DMS153 treated with DMSO at 0.1 percent for 48 hours (cell line): Measurements from ENCODE around the gene KSR1.

ENCODE experiments used
- DNase-seq: peaks from one replicate; lab custom pipeline; 2025; ENCODE audit not compliant: unreplicated experiment; lab: John Stamatoyannopoulos, UW

Gene KSR1

DNA sequence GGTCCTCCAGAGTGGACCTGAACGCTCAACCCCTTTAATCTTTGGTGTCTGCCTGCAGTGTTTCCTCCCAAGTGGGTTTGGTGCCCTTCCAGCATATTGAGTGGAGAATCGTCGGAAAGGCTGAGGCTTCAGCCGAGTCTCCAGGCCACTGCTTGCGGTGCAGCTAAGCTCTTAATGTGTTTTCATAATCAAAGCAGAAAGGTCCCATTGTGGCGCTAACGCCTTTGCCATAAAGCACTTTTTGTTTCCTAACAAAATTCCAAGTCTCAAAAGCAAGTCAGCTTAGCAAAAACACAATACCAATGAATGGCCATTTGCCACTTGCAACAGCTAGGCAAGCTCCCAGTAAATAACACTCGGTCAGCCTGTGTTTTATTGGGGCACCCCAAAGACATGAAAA lies 57.6 kb downstream of the KSR1 start:
- DNase-seq, result no peak

DNA sequence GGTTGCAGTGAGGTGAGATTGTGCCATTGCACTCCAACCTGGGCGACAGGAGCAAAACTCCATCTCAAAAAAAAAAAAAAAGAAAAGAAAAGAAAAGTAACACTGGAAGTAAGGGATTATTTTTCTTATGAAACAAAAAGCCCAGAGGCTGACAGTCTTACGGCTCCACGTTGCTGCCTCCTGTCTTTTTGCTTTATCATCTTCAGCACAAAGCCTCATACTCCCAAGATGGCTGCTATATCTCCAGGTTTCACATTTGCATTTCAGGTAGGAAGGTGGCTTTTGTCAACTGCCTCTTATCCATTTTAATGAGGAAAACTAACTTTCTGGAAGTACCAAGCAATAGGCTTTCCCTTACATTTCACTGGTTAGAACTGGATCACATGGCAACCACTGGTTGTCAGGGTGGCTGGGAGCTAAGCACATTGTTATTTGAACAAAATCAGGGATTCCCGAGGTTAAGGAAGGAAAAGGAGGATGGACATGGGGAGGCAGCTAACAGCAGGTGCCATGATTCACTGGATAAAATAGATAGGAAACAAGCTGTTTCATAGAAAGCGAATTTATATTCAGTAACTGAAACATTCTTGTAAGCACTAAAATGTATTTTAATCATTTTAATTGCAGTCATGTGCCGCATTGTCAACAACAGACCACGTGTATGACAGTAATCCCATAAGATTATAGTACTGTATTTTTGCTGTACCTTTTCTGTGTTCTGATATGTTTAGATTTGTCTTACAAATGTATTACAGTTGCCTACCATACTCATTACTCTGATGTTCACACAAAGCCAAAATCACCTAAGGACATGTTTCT lies 58.6 kb downstream of the KSR1 start:
- no peak for DNase-seq

DNA sequence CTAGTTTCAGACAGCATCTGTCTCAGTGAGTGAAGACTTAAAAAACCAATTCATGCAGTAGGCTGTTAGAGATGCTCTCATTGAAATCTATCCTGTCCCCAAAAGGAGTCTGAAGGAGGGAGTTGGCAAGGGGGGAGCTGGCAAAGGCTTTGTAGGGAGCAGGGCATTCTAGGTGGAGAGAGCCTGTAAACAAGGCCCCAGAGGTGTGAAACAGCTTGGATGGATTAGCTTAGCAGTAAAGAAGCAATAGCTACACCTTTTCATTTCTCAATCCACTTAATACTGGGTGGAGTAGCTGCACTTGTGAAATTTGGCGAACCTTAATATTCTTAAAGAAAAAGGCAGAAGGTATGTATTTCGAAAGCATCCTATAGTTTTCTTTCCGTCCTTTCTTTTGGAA lies 61.8 kb downstream of the KSR1 start:
- no peak for DNase-seq

DNA sequence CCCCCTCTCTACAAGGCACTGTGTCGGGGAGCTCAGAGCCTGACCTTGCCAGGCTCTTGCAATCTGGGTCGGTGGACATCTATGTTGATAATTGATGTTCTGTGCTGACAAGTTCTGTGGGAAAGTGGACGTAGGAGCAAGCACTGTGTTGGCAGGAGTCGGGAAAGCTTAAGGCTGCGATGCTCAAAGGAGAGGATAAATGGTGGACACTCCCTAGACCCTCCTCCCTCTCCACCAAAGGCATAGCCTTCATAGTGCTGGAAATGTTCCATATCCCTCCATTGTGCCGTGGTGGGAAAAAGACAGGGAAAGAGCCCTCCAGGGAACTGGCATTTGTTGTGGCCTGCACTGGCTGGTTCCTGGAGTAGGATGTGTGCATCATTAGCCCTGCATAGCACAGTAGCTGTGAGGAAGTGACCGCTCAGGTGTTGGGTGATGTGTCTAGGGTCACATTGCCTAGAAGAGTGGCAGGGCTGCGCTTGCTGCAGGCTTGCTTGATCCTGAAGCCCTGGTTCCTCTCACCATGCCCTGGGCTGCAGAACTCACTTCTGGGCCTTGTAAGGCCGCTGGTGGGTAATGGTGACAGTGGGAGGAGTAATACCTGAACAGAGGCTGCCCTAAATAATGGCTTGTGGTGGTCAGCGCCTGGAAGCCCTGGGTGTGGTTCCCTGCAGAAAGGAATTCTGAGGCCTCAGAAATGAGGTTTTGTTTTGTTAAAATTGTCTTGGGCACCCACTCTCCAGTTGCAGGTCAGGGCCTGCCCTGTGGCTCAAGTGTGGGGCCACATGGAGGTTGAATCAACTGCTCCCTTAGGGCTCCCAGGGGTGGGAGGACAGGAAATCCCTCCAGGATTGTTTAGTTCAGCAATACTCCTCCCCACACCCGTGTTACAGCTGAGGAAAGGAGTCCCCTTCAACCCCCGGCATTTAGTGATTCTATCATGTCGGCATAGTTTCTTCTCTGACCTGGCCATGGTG lies 62.6 kb downstream of the KSR1 start:
- DNase-seq, result no peak

DNA sequence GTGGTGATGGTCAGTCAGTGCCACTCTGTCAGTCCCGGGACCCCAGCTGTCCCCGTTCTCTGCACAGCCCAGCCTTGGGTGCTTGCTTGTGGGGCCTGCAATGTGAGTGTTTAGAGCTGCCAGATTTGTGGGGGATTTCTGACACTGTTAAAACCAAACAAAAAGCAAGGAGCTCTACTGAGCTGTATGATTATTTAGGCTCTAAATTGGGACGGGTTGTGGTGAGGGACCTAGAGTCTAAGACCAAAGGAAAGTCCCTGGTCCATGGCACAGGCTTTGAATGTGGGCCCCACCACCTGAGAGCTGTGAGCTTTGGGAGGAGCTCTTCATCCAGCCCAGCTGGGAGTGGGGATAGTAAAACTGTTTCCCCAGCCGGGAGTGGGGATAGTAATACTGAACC lies 63.3 kb downstream of the KSR1 start:
- no peak for DNase-seq

DNA sequence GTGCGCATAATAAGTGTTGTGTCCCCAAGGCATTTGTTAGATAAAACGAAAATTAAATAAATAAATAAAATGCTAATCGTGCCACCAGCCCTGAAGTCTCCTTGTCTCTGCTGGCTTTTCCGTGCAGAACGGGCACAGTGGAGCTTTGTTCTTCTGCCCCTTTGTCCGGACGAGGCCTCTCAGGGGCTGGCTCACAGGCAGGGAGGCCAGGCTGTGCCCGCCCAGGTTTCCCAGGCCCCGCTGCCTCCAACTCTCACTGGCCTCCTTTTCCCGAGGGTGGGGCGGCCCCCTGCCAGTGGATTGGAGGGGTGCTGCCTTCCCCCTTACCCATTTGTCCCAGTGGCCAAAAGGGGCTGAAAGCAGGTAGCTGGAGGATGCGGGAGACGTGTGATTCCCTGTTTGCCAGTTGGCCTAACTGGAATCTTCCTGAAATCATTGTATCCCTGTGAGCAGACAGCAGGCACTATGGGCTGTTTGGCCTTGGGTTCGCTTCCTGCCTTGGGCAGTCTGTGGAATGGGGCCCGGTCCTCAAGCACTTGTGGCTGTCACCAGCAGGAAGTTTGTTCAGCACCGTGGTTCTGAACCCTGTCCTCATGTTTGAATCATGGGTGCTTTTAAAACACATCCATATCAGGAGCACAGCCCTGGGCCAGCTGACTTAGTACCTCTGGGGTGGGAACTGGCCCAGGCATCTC lies 64.4 kb downstream of the KSR1 start:
- DNase-seq, result no peak

DNA sequence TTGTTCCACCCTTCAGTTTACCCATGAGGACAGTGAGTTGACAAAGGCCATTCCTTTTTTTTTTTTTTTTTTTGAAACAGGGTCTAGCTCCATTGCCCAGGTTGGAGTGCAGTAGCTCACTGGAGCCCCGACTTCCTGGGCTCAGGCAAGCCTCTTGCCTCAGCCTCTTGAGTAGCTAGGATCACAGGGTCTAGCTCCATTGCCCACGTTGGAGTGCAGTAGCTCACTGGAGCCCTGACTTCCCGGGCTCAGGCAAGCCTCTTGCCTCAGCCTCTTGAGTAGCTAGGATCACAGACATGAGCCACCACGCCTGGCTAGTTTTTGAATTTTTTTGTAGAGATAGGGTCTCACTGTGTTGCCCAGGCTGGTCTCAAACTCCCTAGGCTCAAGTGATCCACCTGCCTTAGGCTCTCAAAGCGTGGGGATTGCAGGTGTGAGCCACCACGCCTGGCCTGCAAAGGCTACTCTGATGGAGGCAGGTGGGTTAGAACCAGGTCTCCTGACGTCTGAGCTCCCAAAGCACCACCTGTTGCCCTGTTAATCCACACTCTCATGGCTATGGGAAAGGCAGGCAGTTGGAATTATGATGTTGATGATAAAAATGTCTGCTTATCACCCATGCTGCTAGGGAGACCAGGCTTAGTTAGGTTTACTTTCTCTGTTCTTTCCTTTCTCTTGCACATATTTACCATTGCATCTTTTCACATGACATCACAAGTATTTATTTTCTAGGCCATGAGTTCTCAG lies 65.2 kb downstream of the KSR1 start:
- no peak for DNase-seq

DNA sequence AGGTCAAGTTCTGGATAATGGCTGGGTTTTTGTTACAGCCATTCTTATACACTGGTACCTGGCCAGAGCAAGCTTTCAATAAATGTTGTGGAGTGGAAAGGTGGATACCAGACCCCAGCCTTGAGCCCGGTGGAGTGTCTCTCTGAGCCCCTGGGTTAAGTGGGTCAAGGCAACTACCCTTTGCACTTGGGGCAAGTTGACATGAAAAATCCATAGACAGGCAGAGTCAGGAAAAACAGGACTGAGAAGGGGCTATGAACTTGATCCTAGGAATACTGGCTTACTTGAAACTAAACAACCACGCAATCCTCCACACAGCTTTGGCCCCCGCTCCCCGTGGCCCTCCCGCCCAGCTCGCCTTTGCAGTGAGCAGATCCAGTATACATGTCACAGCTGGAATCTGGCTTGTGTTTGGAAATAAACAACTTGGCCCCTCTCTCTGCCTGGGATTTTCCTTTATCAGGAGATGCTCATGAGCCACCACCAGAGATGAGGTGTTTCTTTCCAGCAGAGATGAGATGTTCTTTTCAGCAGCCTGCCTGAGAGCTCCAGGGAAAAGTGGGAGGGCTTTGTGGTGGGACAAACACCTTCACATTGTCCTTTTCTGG lies 65.9 kb downstream of the KSR1 start:
- no peak for DNase-seq

DNA sequence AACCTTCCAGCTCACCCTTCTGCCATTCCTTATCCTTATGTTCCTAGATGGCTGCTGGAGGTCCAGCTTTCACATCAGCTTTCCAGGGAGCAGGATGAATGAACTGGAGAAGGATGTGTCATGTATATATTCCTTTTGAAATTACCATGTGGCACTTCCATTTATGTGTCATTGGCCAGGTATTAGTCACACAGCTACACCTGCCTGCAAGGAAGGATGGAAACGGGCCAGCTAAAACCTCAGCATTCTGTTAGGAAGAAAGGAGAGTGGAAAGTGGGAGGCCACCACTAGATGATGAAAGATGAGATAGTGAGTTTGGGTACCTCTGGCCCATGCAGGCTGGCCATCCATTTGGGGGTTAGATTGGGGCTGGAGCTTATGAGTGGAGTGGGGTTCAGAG lies 67.5 kb downstream of the KSR1 start:
- no peak for DNase-seq

DNA sequence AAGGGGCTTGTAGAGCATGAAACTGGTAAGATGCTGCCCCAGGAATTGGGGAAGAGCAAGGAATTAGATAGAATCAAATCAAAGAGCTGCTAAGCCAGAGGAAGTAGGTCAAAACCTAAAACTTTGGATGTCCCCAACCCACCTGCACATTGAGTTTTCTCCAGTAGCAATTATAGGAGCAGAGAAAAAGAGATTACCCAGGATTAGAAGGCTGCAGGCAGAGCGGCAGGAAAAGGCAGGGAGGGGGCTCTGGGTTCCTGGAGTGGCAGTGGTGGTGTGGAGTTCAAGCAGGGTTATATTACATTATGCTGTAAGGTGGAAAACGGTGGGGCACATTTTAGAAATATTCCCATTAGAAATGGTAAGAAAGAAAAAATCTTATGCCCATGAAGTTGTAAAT lies 68.3 kb downstream of the KSR1 start:
- DNase-seq, result no peak

DNA sequence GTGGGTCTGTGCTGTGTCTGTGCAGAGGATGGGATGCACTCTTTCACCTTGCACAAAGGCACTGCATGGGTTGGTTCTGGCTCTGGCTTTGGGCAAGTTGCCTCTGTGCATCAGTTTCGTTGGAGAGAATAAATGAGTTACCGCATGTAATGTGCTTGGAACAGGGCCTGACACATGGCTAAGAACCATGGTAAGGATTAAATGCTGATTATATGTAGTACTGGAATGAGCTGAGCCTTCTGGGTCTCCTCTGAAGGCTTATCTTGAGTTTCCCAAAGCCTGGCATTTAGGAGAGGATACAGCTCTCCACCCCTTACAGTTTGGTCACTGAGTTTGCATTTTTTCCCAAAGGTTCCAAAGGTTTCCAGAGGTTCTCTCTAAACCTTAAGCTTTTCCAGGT lies 69.1 kb downstream of the KSR1 start:
- no peak for DNase-seq

DNA sequence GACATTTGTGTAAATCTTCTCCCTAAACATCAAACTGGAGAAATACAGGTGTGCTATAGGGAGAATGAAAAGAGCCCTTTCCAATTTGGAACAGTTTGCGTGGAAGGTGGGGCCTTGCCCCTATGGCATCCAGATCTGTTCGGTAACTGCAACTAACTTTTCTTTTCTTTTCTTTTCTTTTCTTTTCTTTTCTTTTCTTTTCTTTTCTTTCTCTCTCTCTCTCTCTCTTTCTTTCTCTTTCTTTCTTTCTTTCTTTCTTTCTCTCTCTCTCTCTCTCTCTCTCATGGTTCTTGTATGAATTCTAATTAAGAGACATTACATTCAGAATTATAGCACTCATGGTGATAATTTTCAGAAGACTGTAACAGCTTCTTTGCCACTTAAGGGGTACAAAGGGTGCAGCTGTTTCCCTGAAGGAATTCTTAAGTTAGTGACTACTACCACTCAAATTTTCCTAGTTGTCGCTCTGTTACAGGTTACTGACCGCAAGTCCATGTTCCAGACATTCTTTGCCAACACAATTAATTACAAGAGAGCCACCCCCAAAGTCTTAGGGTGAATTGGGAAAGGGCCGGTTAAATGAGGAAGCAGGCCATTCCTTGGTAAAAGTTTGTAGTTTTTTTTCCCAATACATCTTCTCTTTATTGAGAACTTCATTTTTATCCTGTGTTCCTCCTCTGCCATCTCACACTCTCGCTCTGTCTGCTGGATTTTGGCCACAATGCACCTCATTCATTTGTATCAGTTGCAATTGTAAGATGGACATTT lies 69.8 kb downstream of the KSR1 start:
- DNase-seq, result no peak

DNA sequence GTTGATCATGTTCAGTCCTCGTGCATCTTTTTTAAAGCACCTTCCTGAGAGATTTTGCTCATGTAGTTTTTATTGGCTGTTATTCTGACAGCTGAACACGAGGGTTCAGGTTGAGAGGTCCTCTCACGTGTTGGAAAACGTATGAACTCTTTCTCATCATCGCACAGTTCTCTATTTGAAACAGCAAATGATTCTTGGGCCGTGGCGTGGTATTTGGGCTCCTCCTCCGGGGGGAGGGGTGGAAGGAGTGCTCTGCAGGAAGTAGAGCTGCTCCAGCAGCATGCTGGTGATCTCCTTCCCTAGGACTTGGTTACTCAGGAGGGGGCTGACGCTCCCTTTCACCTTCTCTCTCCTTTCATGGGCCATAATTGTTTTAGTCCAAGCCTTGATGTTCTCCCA lies 70.4 kb downstream of the KSR1 start:
- no peak for DNase-seq

DNA sequence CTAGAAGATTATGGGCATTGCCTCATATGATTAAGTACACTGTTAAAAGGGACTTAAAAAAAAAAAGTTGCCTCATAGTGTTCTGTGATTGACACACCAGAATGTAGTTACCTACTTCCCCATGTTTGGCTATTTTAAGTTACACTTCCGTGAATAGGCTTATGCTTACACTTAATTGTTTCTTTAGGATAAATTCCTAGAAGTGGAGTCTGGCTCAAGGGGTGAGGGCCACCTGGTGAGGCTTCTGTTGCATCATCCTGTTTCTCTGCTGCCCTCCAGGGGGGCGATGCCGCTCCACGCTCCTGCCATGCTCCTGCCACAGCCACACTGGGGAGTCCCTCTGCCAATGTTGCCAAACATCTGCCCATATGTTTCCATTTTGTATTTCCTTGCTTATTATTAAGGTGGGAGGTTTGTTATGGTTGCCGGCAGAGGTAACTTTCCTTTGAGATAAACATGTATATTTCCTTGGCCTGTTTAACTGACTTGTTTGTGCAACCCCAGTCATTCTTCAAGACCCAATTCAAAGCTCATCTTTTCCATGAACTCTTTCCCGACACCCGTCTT lies 73.1 kb downstream of the KSR1 start:
- no peak for DNase-seq

DNA sequence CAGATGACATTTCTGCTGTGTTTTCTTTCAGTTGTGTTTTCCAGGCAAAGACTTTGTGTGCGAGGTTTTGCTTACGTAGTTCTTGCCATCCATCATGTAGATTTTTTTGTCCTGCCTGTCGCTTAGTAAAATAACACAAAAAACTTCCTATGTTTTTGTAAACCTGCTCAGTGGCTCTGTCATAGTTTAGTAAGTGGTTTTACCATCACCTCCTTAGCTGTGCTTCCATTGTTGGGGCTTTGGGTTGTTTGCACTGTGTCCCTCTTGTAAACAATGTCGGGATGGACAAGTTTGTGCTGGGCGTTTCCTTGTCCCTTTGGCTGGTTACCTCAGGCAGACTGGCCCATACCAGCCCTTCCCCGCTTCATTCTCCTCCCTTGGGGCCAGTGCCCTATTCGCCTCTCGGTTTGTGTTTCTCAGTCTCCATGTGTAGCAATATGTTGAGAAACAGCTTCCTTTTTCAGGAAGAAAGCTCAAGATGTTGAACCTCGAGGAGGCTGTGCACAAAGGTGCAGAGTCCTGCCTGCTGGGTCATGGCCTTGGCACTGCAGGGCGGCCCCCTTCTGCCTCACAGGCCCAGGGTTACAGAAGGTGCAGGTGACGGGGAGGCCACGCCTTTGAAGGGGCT lies 74.6 kb downstream of the KSR1 start:
- DNase-seq, result peak; percentile 47

DNA sequence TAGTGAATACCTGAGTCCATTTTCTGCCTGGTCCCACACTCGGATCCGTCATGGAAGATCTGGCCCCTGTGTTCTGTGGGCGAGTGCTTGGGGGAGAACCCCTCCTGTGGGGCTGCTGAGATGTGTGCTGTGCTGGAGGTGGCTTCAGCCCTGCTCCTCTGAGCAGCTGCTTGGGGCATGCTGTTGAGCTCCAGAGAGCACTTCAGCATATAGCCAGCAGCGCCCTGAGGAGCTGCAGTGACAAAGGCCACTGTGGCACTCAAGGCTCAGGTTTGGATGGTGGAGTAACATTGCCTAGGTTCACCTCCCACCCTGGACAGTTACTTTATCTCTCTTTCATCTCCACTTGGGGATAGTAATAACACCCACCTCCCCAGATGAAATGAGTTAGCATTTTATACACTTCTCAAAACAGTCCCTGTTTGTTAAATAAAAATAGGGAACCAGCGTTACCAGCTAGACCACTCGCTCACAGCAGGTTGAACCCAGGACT lies 75.3 kb downstream of the KSR1 start:
- DNase-seq, result no peak

DNA sequence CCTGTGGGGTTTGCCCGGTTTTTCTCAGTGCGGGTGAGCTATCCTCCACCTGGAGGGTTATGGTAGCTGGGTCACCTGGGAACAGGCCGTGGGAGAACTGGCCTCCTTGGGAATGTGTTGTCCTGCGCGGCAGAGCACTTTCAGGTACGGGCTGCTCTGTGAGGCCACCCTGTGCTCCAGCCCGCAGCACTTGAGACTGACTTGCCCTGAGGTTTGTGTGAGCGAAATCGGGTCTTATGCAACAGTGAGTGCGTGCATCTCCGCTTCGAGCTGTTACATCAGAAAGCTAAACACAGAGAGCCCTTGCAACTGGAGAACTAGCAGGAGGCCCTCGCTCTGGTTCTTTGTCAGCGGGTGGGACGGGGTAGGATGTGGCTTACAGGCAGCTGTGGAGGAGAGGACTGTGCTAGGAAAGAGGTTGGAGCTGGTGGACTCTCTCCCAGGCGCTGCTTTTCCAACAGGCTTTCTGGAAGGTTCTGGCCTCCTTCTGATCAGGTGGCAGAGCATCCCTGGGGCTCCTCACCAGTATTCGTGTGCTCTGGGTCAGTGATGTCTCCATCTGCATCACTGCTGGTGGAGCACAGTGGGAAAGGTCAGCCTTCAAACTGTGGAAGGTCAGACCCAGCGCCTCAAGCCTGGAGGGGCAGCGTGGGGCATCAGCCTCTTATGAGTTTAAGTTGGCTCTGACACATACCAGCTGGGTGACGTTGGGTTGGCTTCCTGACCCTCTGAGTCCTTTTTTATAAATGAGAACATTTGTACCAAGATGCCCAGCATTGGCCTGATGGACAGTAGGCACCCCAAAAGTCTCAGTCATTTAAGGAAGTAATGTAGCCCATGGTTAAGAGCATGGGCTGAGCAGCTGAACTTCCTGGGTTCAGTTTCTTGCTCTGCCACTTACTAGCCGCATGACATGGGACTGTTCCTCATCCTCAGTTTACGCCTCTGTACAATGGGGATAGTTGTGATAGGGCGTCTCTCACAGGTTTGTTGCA lies 76.3 kb downstream of the KSR1 start:
- DNase-seq, result no peak
